HG02884 (cell line): ENCODE measurements around the gene TRIP11.
"Not testable (repeated sequence)": the region's sequence is repeated elsewhere in the genome, so short reads cannot be mapped to it uniquely, and the experiment has no call there.

Experiments used
- ATAC-seq: cut with Tn5 transposase; IDR thresholded peaks from one replicate; pipeline ENCODE4 v1.9.1; 2021; ENCODE audit warnings: mild to moderate bottlenecking, moderate library complexity; ENCODE audit not compliant: unreplicated experiment

Gene TRIP11

DNA sequence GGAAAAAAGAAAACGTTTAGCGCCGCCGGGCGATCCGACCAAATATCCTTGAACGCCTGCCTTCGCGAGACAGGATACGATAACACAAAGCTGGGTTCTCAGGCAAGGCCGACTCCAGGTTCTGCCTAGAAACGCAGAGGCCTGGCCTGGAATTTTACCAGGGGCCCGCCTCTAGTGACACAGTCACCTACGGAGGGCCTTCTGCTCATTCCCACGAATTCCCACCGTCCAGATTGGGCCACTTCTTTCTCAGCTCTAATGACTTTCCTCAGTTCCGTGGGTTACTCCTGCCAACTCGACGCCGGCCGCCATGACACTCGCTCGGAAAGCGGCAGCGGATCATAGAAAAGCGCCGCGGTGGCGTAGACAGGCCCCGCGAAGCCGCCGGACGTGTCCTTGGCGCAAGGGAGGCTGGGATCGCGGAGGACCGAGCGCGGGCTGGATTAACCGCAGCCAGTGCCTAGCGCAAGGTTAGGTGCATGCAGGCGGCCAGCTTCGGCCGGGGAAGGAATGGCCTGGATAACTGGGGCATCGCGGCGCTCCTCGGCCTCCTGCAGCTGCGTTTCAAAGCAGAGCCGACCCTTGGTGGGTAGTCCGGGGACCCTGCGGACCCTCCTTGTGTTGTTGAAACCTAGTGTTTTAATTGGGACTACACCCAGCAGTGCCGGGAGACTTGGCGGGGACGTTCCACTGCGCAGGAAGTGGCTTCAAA lies at the start of gene TRIP11:
TRIP11 (minus strand) TSS at position 341 of the 712 bp plus-strand sequence. CDS start 374 bp downstream, outside the sequence.
- ATAC-seq, result peak; percentile 95

DNA sequence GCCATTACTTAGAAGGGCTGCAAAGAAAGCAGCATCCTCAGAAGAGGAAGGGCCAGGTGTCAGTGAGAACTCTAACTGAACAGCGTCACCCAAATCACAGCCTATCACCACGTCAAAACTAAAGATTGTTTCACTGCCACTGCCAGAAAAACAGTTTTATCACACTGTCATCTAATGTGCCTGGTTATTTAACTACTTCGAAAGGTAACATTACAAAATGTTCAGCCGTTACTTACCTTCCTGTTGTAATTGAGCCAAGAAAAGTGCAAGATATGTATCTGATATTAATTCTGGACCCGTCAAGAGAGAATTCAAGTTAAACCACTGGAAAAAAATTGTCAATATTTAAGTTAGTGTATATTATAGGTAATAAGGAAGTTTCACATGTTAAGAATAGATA lies 48.6 kb upstream of the TRIP11 start:
- ATAC-seq, result no peak

DNA sequence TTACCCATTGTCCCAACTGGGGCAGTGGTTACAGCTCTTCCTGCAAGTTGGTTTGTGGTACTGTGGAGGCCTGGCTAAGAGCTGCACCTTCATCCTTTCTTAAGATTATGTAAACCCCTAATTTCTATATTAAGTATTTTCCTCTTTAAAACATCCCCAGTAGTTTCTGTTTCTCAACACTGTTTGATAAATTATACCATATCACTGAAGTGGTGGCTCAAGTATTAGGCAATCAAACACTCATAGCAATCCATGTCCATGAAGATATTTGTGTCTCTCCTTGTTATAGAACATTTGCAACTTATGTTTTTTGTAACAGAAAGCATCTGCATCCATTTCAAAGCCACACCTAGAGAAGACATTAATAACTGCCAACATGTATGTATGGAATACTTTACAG lies 34.7 kb upstream of the TRIP11 start:
- ATAC-seq, result no peak

DNA sequence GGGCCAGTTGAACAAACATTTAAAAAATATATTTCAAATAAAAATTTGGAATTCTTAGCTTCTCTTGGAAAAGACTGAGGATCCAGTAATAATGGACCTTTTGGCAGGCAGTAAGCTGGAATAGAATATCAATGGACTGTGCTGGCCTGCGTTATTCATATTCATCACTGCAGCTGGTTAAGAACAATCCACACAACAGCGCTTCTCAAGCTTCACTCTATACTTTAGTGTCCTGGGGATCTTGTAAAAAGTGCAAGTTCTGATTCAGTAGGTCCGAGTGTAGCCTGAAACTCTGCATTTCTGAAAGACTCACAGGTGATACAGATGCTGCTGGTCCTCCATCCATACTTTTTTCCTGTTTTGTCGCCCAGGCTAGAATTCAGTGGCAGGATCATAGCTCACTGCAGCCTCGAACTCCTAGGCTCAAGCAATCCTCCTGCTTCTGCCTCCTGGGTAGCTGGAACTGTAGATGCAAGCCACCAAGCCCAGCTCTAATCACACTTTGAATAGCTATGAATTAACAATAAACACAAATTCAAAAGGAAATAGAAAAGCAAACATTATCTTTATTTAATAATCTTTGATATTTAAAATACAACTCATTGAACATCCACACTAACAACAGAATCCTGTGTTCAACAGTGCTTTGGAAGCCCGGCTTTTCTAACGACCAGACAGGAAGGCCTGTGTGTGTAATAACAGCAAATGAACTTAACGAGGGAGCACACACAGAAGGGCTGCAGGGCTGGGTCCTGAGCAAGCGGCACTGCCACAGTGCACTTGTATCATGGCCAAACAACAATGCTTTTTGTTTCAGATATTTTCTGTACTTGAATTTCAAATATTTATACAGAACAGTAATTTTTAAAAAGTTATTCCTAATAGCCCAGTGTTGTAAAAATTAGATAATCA lies 18.4 kb upstream of the TRIP11 start:
- ATAC-seq, result no peak

GRCh38 chr14:92049781-92050180 lies 9.9 kb upstream of the TRIP11 start:
- no peak for ATAC-seq

DNA sequence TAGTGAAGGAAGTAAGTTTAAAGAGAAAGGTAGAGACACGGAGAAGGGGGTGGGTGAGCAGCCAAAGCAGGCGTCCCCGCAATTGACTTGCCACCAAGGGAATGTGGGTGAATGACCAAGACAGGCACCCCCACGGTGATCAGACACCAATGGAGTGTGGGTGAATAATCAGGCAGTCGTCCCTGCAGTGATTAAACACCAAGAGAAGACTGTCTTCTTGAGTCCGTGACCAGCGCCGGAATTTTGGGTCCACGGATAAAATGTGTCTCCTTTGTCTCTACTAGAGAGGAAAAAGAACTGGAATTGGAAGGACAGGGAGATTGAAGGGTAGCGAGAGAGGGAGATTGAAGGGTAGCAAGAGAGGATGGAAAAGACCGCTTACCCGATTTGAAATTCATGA lies 9.4 kb upstream of the TRIP11 start:
- not testable (repeated sequence) for ATAC-seq

- ATAC-seq, result not testable (repeated sequence)
Measured at GRCh38 chr14:92045904-92046303, 6.0 kb upstream of the TRIP11 start.

DNA sequence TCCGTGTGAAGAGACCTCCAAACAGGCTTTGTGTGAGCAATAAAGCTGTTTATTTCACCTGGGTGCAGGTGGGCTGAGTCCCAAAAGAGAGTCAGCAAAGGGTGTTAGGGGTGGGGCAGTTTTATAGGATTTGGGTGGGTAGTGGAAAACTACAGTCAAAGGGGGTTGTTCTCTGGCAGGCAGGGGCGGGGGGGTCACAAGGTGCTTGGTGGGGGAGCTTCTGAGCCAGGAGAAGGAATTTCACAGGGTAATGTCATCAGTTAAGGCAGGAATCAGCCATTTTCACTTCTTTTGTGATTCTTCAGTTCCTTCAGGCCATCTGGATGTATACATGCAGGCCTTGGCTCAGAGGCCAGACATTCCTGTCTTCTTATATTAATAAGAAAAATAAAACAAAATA lies 1.9 kb upstream of the TRIP11 start:
- ATAC-seq, result not testable (repeated sequence)

GRCh38 chr14:92041203-92041602 lies 1.3 kb upstream of the TRIP11 start:
- ATAC-seq, result no peak

DNA sequence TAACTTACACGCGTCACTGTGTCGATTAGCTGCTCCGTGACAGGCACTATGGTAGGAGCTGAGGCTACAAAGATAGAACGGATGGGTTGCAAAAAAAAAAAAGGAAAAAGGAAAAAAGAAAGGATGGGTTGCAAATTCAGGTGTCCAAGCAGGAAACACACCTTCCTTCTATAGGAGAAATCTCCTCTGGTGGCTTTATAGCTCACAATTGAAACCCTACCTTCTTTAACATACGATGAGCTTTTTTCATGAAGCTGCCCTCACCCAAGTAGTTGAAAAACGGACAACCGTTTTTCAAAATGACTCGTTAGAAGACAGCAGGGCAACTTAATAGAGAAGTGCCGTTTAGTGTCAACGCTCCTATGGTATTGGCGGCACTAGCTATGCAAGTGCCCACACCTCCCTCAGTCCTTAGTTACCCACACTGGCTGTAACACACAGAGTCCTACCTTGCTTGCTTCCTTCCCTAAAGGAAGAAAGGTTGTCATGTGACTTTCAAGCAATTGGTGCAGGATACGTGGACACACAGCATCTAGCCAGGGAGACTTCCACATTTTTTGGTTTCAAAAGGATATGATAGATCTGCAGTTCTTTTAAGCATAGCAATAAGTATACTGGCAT lies 682 bp upstream of the TRIP11 start:
- peak; percentile 22 for ATAC-seq

DNA sequence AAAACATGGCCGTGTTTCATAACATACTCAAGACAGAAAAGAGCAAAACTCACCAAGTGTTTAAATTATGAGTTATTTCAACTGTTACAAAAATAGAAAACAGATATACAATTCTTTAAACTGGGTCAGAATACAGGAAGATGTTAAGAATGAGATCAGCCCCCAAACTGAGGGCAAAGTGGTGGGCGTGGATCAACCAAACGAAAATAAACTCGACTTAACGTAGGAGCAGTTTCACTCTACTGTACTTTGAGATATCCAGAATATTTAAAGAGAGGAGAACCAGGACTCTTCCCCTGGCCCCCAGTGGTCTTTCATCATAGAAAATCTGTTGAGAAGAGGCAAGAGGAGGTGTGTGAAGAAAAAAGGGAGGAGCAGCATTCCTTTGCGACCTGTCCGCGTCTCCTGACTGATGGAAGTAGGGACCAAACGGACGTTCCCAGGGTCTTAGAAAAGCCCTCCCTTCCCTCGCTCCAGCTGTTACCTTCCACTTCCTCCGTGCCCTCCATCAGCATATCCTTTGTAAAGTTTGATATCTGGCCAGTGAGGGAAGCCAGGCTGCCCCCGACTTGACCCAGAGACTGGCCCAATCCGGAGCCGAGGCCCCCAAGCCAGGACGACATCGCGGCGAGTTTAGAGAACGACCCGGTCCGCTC lies 668 bp downstream of the TRIP11 start:
- peak; percentile 3 for ATAC-seq

GRCh38 chr14:92037989-92038388 lies 1.9 kb downstream of the TRIP11 start:
- ATAC-seq, result no peak

- ATAC-seq, result no peak
Measured at GRCh38 chr14:92035890-92036289, 4.0 kb downstream of the TRIP11 start.

- ATAC-seq, result no peak
Measured at GRCh38 chr14:92033906-92034687, 5.8 kb downstream of the TRIP11 start.

DNA sequence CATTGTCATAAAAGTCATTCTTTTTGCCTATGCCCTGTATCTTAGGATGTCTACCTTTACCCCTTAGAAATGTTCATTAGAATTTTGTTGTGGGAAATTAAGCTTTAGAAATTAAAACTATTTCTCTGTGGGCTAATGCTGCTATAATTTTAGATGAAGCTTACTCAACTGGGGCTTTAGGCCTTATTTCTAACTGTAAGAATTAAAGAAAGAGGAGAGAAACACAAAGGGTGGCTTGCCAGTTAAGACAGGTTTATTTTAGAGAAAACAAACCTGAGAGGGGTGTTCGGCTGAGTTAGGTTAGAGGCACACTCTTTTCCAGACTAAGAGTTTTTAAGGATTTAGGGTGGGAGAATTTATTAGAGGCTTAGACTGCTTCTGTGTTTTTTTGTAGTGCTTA lies 6.4 kb downstream of the TRIP11 start:
- no peak for ATAC-seq

DNA sequence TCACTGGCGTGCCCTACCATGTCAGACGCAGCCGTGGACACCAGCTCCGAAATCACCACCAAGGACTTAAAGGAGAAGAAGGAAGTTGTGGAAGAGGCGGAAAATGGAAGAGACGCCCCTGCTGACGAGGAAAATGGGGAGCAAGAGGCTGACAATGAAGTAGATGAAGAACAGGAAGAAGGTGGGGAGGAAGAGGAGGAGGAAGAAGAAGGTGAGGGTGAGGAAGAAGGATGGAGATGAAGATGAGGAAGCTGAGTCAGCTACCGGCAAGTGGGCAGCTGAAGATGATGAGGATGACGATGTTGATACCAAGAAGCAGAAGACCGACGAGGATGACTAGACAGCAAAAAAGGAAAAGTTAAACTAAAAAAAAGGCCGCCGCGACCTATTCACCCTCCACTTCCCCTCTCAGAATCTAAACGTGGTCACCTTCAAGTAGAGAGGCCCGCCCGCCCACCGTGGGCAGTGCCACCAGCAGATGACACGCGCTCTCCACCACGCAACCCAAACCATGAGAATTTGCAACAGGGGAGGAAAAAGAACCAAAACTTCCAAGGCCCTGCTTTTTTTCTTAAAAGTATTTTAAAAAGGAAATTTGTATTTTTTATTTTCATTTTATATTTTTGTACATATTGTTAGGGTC lies 13.2 kb downstream of the TRIP11 start:
- no peak for ATAC-seq

GRCh38 chr14:92022036-92022435 lies 17.8 kb downstream of the TRIP11 start:
- ATAC-seq, result no peak

DNA sequence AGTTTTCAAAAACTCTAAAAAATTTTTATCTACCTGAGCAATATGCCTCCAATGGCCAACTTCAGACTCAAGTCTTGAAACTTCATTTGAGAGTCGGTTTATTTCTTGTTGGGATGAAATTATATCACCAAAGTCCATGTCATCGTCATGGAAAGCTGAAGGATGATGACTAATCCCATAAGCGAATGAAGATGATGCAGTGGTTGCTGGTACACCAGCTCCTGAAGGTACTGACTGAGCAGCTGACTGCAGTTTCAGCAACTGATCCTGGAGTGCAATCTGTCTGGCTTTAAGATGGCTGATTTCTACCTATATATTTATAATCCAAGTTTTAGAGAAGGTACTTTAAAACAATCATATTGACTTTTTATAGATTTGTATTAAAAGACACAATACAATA lies 18.3 kb downstream of the TRIP11 start:
- ATAC-seq, result no peak

GRCh38 chr14:92014040-92014439 lies 25.8 kb downstream of the TRIP11 start:
- ATAC-seq, result no peak
